Naive B cell (primary cell): Measurements from ENCODE around the gene PRMT9. TPM values are rescaled to one million over a fixed set of nuclear protein-coding genes. Genes with fewer than 3 reads are reported as not detected.

Experiments
- ATAC-seq, 2 donors: fragments of 150-1000 bp; cut with Tn5 transposase; 2 replicates each; pipeline ENCODE4 v1.10.0; 2021; ENCODE audit warnings: low read depth in 2 of 2, mild to moderate bottlenecking in 2 of 2, moderate library complexity in 2 of 2
- DNase-seq: peaks from one replicate; pipeline ENCODE4 v3.0.0; 2022
- H3K27ac Mint-ChIP-seq, 6 donors: one replicate each; pipeline ENCODE4 v1.8.0; 2020 to 2022; ENCODE audit warnings: mild to moderate bottlenecking in 6 of 6, mixed read lengths in 6 of 6, moderate library complexity in 5 of 6, inconsistent platforms in 2 of 6
- H3K27me3 Mint-ChIP-seq, 3 donors: one replicate each; pipeline ENCODE4 v1.8.0; 2021 to 2022; ENCODE audit warnings: mixed read lengths in 3 of 3, mild to moderate bottlenecking in 1 of 3
- H3K36me3 Mint-ChIP-seq, 2 donors: one replicate each; pipeline ENCODE4 v1.8.0; 2020 to 2022; ENCODE audit warnings: mixed read lengths in 2 of 2, inconsistent platforms in 1 of 2, mild to moderate bottlenecking in 1 of 2
- H3K4me1 Mint-ChIP-seq, 3 donors: one replicate each; pipeline ENCODE4 v1.8.0; 2020 to 2022; ENCODE audit warnings: mixed read lengths in 3 of 3, inconsistent platforms in 1 of 3, mild to moderate bottlenecking in 1 of 3, moderate library complexity in 1 of 3
- H3K4me3 Mint-ChIP-seq, 8 donors: one replicate each; pipeline ENCODE4 v1.8.0; 2020 to 2022; ENCODE audit warnings: mild to moderate bottlenecking in 8 of 8, mixed read lengths in 8 of 8, moderate library complexity in 8 of 8, inconsistent platforms in 2 of 8
- H3K9me3 Mint-ChIP-seq, 7 donors: one replicate each; pipeline ENCODE4 v1.8.0; 2020 to 2022; ENCODE audit warnings: mixed read lengths in 7 of 7, mild to moderate bottlenecking in 5 of 7, inconsistent platforms in 2 of 7, moderate library complexity in 1 of 7
- polyA plus RNA-seq, 6 donors: library from polyadenylated mRNA; unstranded; fragments of 300-500 nt; fragmentation: Illumina TruSeq; gene quantifications; one replicate each; pipeline ENCODE4 v1.2.3, GENCODE V29; 2021; ENCODE audit warnings: low read depth in 6 of 6

Gene PRMT9
- polyA plus RNA-seq, result 1 to 10 TPM in 5 of 6 donors, under 1 TPM in 1; 0.55 to 5.7 (median 4.8) TPM

GRCh38 chr4:147683717-147684700, at the start of gene PRMT9:
Gene PRMT9 (minus strand): TSS chr4:147684163. CDS start chr4:147683987, 176 bp downstream.
- DNase-seq, result peak; percentile 80
- H3K4me3 Mint-ChIP-seq, result peak within 1 kb of the TSS; percentile 93 to 98 (median 97)
- H3K9me3 Mint-ChIP-seq, result no peaks in the 10 kb centered on the region
- H3K27ac Mint-ChIP-seq, result peak within 1 kb of the TSS; percentile 94 to 98 (median 98)
- peaks cover 0 to 2% of the 10 kb centered on the region in 2 donors for H3K36me3 Mint-ChIP-seq
- H3K27me3 Mint-ChIP-seq, result peaks cover 0 to 20% (median 0%) of the 10 kb centered on the region in 3 donors
- H3K4me1 Mint-ChIP-seq, result peaks cover 22 to 33% (median 25%) of the 10 kb centered on the region in 3 donors
- peak; percentile 93 to 95 for ATAC-seq

- Mint-ChIP-seq H3K27me3 (peaks cover 44 to 64% (median 54%) of the 10 kb centered on the region in 3 donors), H3K4me3 (peak overlapping the region; percentile 82 to 95 (median 88)), H3K9me3 (no peaks in the 10 kb centered on the region), H3K36me3 (no peaks in the 10 kb centered on the region), H3K27ac (peak overlapping the region in 1 of 6 donors; percentile 65), H3K4me1 (peaks cover 14 to 22% (median 21%) of the 10 kb centered on the region in 3 donors)
- peak; percentile 2 for DNase-seq
- peak; percentile 31 to 35 for ATAC-seq
These were observed 48.7 kb upstream of the PRMT9 start for GRCh38 chr4:147732518-147733235.

GRCh38 chr4:147731580-147732517, 47.9 kb upstream of the PRMT9 start, which contains the start of gene ARHGAP10:
Gene ARHGAP10 (plus strand): TSS chr4:147732088. CDS start chr4:147732302, 214 bp downstream.
- Mint-ChIP-seq H3K36me3 (no peaks in the 10 kb centered on the region), H3K4me1 (peaks cover 14 to 22% (median 21%) of the 10 kb centered on the region in 3 donors), H3K27ac (peak within 1 kb of the TSS in 2 of 6 donors; percentile 65 to 93), H3K9me3 (no peaks in the 10 kb centered on the region), H3K4me3 (peak within 1 kb of the TSS; percentile 87 to 95 (median 91)), H3K27me3 (peaks cover 43 to 63% (median 52%) of the 10 kb centered on the region in 3 donors)
- DNase-seq (peak; percentile 31), ATAC-seq (peak; percentile 71 to 74)

GRCh38 chr4:147730333-147730732, 46.4 kb upstream of the PRMT9 start:
- peak overlapping the region in 3 of 8 donors; percentile 16 to 78 (median 57) for H3K4me3 Mint-ChIP-seq
- H3K27ac Mint-ChIP-seq, result no peak overlapping the region
- peaks cover 29 to 52% (median 38%) of the 10 kb centered on the region in 3 donors for H3K27me3 Mint-ChIP-seq
- no peaks in the 10 kb centered on the region for H3K36me3 Mint-ChIP-seq
- DNase-seq (no peak), ATAC-seq (no peak)
- peaks cover 14 to 22% (median 21%) of the 10 kb centered on the region in 3 donors for H3K4me1 Mint-ChIP-seq
- no peaks in the 10 kb centered on the region for H3K9me3 Mint-ChIP-seq

GRCh38 chr4:147727476-147728028, 43.6 kb upstream of the PRMT9 start:
- H3K4me1 Mint-ChIP-seq, result peaks cover 6 to 8% (median 7%) of the 10 kb centered on the region in 3 donors
- H3K9me3 Mint-ChIP-seq, result no peaks in the 10 kb centered on the region
- peaks cover 18 to 32% (median 20%) of the 10 kb centered on the region in 3 donors for H3K27me3 Mint-ChIP-seq
- no peaks in the 10 kb centered on the region for H3K36me3 Mint-ChIP-seq
- H3K4me3 Mint-ChIP-seq, result no peak overlapping the region
- H3K27ac Mint-ChIP-seq, result no peak overlapping the region
- no peak for DNase-seq
- no peak for ATAC-seq

- Mint-ChIP-seq H3K4me3 (no peak overlapping the region), H3K9me3 (no peaks in the 10 kb centered on the region), H3K27ac (no peak overlapping the region), H3K36me3 (no peaks in the 10 kb centered on the region), H3K4me1 (no peaks in the 10 kb centered on the region), H3K27me3 (peaks cover 15 to 26% (median 17%) of the 10 kb centered on the region in 3 donors)
- ATAC-seq (no peak), DNase-seq (no peak)
These were observed 41.7 kb upstream of the PRMT9 start for GRCh38 chr4:147725673-147726072.

- no peak for DNase-seq
- Mint-ChIP-seq H3K27ac (no peak overlapping the region), H3K27me3 (peaks cover 17 to 31% (median 18%) of the 10 kb centered on the region in 3 donors), H3K36me3 (no peaks in the 10 kb centered on the region), H3K4me3 (no peak overlapping the region), H3K9me3 (no peaks in the 10 kb centered on the region), H3K4me1 (no peaks in the 10 kb centered on the region)
- no peak for ATAC-seq
These were observed 40.7 kb upstream of the PRMT9 start for GRCh38 chr4:147724468-147725201.

- Mint-ChIP-seq H3K4me1 (no peaks in the 10 kb centered on the region), H3K4me3 (no peak overlapping the region), H3K27me3 (peaks cover 14 to 23% (median 14%) of the 10 kb centered on the region in 3 donors), H3K9me3 (no peaks in the 10 kb centered on the region), H3K27ac (no peak overlapping the region), H3K36me3 (no peaks in the 10 kb centered on the region)
- no peak for DNase-seq
- no peak for ATAC-seq
These were observed 39.4 kb upstream of the PRMT9 start for GRCh38 chr4:147723326-147723725.

- Mint-ChIP-seq H3K9me3 (no peaks in the 10 kb centered on the region), H3K36me3 (no peaks in the 10 kb centered on the region), H3K4me3 (no peak overlapping the region), H3K27me3 (peaks cover 24 to 30% (median 25%) of the 10 kb centered on the region in 3 donors), H3K4me1 (no peaks in the 10 kb centered on the region), H3K27ac (no peak overlapping the region)
- ATAC-seq (no peak), DNase-seq (no peak)
These were observed 33.9 kb upstream of the PRMT9 start for GRCh38 chr4:147717878-147718277.

GRCh38 chr4:147714575-147715401, 30.8 kb upstream of the PRMT9 start:
- ATAC-seq (no peak), DNase-seq (no peak)
- H3K4me3 Mint-ChIP-seq, result no peak overlapping the region
- no peaks in the 10 kb centered on the region for H3K9me3 Mint-ChIP-seq
- H3K36me3 Mint-ChIP-seq, result no peaks in the 10 kb centered on the region
- H3K27me3 Mint-ChIP-seq, result peaks cover 21 to 26% (median 24%) of the 10 kb centered on the region in 3 donors
- no peaks in the 10 kb centered on the region for H3K4me1 Mint-ChIP-seq
- H3K27ac Mint-ChIP-seq, result no peak overlapping the region

GRCh38 chr4:147709999-147710398, 26.0 kb upstream of the PRMT9 start:
- Mint-ChIP-seq H3K36me3 (no peaks in the 10 kb centered on the region), H3K4me1 (no peaks in the 10 kb centered on the region), H3K4me3 (no peak overlapping the region), H3K27ac (no peak overlapping the region), H3K27me3 (peaks cover 0 to 14% (median 8%) of the 10 kb centered on the region in 3 donors), H3K9me3 (no peaks in the 10 kb centered on the region)
- no peak for ATAC-seq
- DNase-seq, result no peak
